IMR-90 (cell line): ENCODE data around the gene HCN4. TPM values are rescaled to one million over a fixed set of nuclear protein-coding genes. Genes with fewer than 3 reads are reported as not detected.

Experiments
- ATAC-seq: fragments of 200-7000 bp; cut with Tn5 transposase; 2 replicates; pipeline ENCODE4 v1.9.1; 2020; ENCODE audit warnings: low read depth, mild to moderate bottlenecking, moderate library complexity
- BruUV-seq: library from RNA; stranded (reverse); fragments of 400-500 nt; replicated peaks from 2 replicates; lab custom pipeline; 2021; lab: Mats Ljungman, UMichigan
- CTCF ChIA-PET: fragments of 300-600 bp; formaldehyde crosslinking; extraction: SDS; loops from one replicate; lab custom pipeline; 2021; ENCODE audit warnings: antibody characterized with exemption; lab: Yijun Ruan, JAX
- POLR2A ChIA-PET: fragments of 300-600 bp; sonication (Branson Sonifier 250); formaldehyde crosslinking; loops from one replicate; lab custom pipeline; 2022; ENCODE audit warnings: antibody characterized with exemption; ENCODE audit not compliant: unreplicated experiment; lab: Charles Lee
- DNase-seq: peaks from one replicate; pipeline ENCODE4 v3.0.0; 2013
- H2AFZ ChIP-seq: replicated peaks from 2 replicates; pipeline ENCODE3; 2013; ENCODE audit warnings: low read length, mild to moderate bottlenecking; ENCODE audit not compliant: poor library complexity
- H2AK5ac ChIP-seq: 2 replicates; pipeline ENCODE4 v1.6.1; 2013; ENCODE audit warnings: low read depth, low read length, inconsistent platforms
- H2AK9ac ChIP-seq: replicated peaks from 2 replicates; pipeline ENCODE3; 2013; ENCODE audit warnings: mild to moderate bottlenecking, low read depth, low read length, moderate library complexity; ENCODE audit not compliant: poor library complexity
- H2BK120ac ChIP-seq: 2 replicates; pipeline ENCODE4 v1.6.1; 2013; ENCODE audit warnings: low read depth, low read length, inconsistent platforms
- H2BK15ac ChIP-seq: 3 replicates; pipeline ENCODE4 v1.6.1; 2013; ENCODE audit warnings: low read depth, low read length, inconsistent platforms
- H2BK20ac ChIP-seq: 2 replicates; pipeline ENCODE4 v1.6.1; 2013; ENCODE audit warnings: low read depth, mild to moderate bottlenecking, inconsistent platforms, low read length, moderate library complexity
- H2BK5ac ChIP-seq: 2 replicates; pipeline ENCODE4 v1.6.1; 2013; ENCODE audit warnings: mild to moderate bottlenecking, low read depth, low read length, inconsistent platforms; ENCODE audit not compliant: poor library complexity, severe bottlenecking
- H3K14ac ChIP-seq: replicated peaks from 2 replicates; pipeline ENCODE4 v1.6.1; 2013; ENCODE audit warnings: low read depth, low read length, inconsistent platforms
- H3K18ac ChIP-seq: 2 replicates; pipeline ENCODE4 v1.6.1; 2013; ENCODE audit warnings: low read depth, low read length, control low read depth
- H3K23ac ChIP-seq: 2 replicates; pipeline ENCODE4 v1.6.1; 2013; ENCODE audit warnings: low read depth, low read length, inconsistent platforms
- H3K27ac ChIP-seq: 2 replicates; pipeline ENCODE4 v1.5.1; 2013; ENCODE audit warnings: mild to moderate bottlenecking, control low read depth, low read length; ENCODE audit not compliant: insufficient read depth
- H3K27me3 ChIP-seq: 2 replicates; pipeline ENCODE4 v1.6.1; 2013; ENCODE audit warnings: low read length; ENCODE audit not compliant: control insufficient read depth, insufficient read depth
- H3K36me3 ChIP-seq: 2 replicates; pipeline ENCODE4 v1.6.1; 2013; ENCODE audit warnings: low read length, mixed read lengths; ENCODE audit not compliant: control insufficient read depth, insufficient read depth
- H3K4ac ChIP-seq: 2 replicates; pipeline ENCODE4 v1.6.1; 2013; ENCODE audit warnings: low read depth, low read length, inconsistent platforms
- H3K4me1 ChIP-seq: 2 replicates; pipeline ENCODE4 v1.6.1; 2013; ENCODE audit warnings: low read length, mixed read lengths; ENCODE audit not compliant: control insufficient read depth, insufficient read depth
- H3K4me2 ChIP-seq: 2 replicates; pipeline ENCODE4 v1.6.1; 2013; ENCODE audit warnings: low read depth, mild to moderate bottlenecking, control low read depth, low read length, moderate library complexity
- H3K4me3 ChIP-seq: 2 replicates; pipeline ENCODE4 v1.5.1; 2013; ENCODE audit warnings: low read depth, mild to moderate bottlenecking, control low read depth, low read length, moderate library complexity; ENCODE audit not compliant: insufficient read depth
- H3K56ac ChIP-seq: 2 replicates; pipeline ENCODE4 v1.6.1; 2013; ENCODE audit warnings: low read length, inconsistent platforms; ENCODE audit not compliant: insufficient read depth; ENCODE audit errors: extremely low read depth
- H3K79me1 ChIP-seq, 2 experiments: 2 replicates each; pipeline ENCODE4 v1.6.1; 2013; ENCODE audit warnings: low read length in 2 of 2, inconsistent platforms in 1 of 2, low read depth in 1 of 2
- H3K9ac ChIP-seq: 2 replicates; pipeline ENCODE4 v1.6.1; 2013; ENCODE audit warnings: low read depth, low read length, control low read depth
- H3K9me1 ChIP-seq: 2 replicates; pipeline ENCODE4 v1.6.1; 2013; ENCODE audit warnings: low read length, inconsistent platforms; ENCODE audit not compliant: insufficient read depth
- H3K9me3 ChIP-seq: 2 replicates; pipeline ENCODE4 v1.6.1; 2013; ENCODE audit warnings: low read length; ENCODE audit not compliant: control insufficient read depth, insufficient read depth
- H4K20me1 ChIP-seq: 2 replicates; pipeline ENCODE4 v1.6.1; 2013; ENCODE audit warnings: low read length, inconsistent platforms; ENCODE audit not compliant: insufficient read depth
- H4K5ac ChIP-seq: 2 replicates; pipeline ENCODE4 v1.6.1; 2013; ENCODE audit warnings: mild to moderate bottlenecking, low read depth, low read length, control low read depth
- H4K8ac ChIP-seq, 2 experiments: 2 replicates each; pipeline ENCODE4 v1.6.1; 2013; ENCODE audit warnings: low read depth in 2 of 2, low read length in 2 of 2, control low read depth in 1 of 2, inconsistent platforms in 1 of 2
- H4K91ac ChIP-seq: 2 replicates; pipeline ENCODE4 v1.6.1; 2013; ENCODE audit warnings: low read depth, low read length, inconsistent platforms; ENCODE audit not compliant: insufficient read depth
- CEBPB ChIP-seq: IDR thresholded peaks from 2 replicates; pipeline ENCODE4 v1.6.1; 2012; ENCODE audit warnings: low read depth, low read length, improper control_type of control experiment
- CHD1 ChIP-seq: IDR thresholded peaks from 2 replicates; pipeline ENCODE4 v1.6.1; 2012; ENCODE audit warnings: low read depth, low read length, improper control_type of control experiment
- CTCF ChIP-seq: conservative IDR thresholded peaks from 2 replicates; pipeline ENCODE4 v1.5.1; 2012; ENCODE audit warnings: mild to moderate bottlenecking, low read depth, low read length, improper control_type of control experiment
- ELK1 ChIP-seq: fragments of 150-350 bp; IDR thresholded peaks from 2 replicates; pipeline ENCODE4 v1.6.1; 2016; ENCODE audit warnings: low read depth, mild to moderate bottlenecking, low read length, moderate library complexity, borderline replicate concordance
- MAFK ChIP-seq: IDR thresholded peaks from 2 replicates; pipeline ENCODE4 v1.6.1; 2012; ENCODE audit warnings: low read depth, low read length, improper control_type of control experiment
- MAZ ChIP-seq: IDR thresholded peaks from 2 replicates; pipeline ENCODE4 v1.6.1; 2012; ENCODE audit warnings: low read depth, mild to moderate bottlenecking, low read length, improper control_type of control experiment, moderate library complexity, borderline replicate concordance
- MXI1 ChIP-seq: IDR thresholded peaks from 2 replicates; pipeline ENCODE4 v1.6.1; 2012; ENCODE audit warnings: low read depth, mild to moderate bottlenecking, low read length, moderate library complexity, borderline replicate concordance
- NFE2L2 ChIP-seq: fragments of 150-350 bp; IDR thresholded peaks from 2 replicates; pipeline ENCODE4 v1.6.1; 2016; ENCODE audit warnings: low read depth, mild to moderate bottlenecking, low read length
- POLR2A ChIP-seq: IDR thresholded peaks from 2 replicates; pipeline ENCODE4 v1.6.1; 2012; ENCODE audit warnings: mild to moderate bottlenecking, low read depth, low read length
- RAD21 ChIP-seq: IDR thresholded peaks from 2 replicates; pipeline ENCODE4 v1.6.1; 2012; ENCODE audit warnings: low read length, improper control_type of control experiment
- RCOR1 ChIP-seq: IDR thresholded peaks from 2 replicates; pipeline ENCODE4 v1.6.1; 2012; ENCODE audit warnings: mild to moderate bottlenecking, low read length, improper control_type of control experiment; ENCODE audit not compliant: insufficient replicate concordance
- RFX5 ChIP-seq: IDR thresholded peaks from 2 replicates; pipeline ENCODE4 v1.8.0; 2012; ENCODE audit warnings: low read depth, mild to moderate bottlenecking, low read length, moderate library complexity
- SMC3 ChIP-seq: fragments of 150-350 bp; IDR thresholded peaks from 2 replicates; pipeline ENCODE4 v1.6.1; 2016; ENCODE audit warnings: low read depth, mild to moderate bottlenecking, antibody characterized with exemption, low read length, moderate library complexity
- WGBS, 2 experiments: methylation state at CpG; one replicate each; pipeline versions ENCODE4 v1.1.5 to v1.1.7; 2013; ENCODE audit warnings: missing lambda C conversion rate in 2 of 2; ENCODE audit not compliant: insufficient read length in 1 of 2; ENCODE audit errors: extremely low coverage in 2 of 2; 5-methylcytosine and 5-hydroxymethylcytosine counted together
- dilution Hi-C: fragments of 300-500 bp; cut with HindIII; formaldehyde crosslinking; loops from one replicate; pipeline ENCODE4 v1.14.3; 2018; ENCODE audit warnings: low sequenced_read_pairs; ENCODE audit not compliant: unreplicated experiment
- in situ Hi-C: fragments of 300-500 bp; cut with MboI; formaldehyde crosslinking; loops from 3 replicates; pipeline ENCODE4 v1.14.3; 2019; ENCODE audit warnings: low sequenced_read_pairs, inconsistent platforms, mixed read lengths
- intact Hi-C: fragments of 100-400 bp; cut with micrococcal nuclease; formaldehyde crosslinking; loops from 2 replicates; pipeline ENCODE4 v1.10.0; 2022
- polyA plus RNA-seq, 3 experiments: library from polyadenylated mRNA; depleted of rRNA; stranded (reverse); fragments of >200 nt; gene quantifications; 2 replicates each; pipeline ENCODE4 v1.2.3, GENCODE V29; 2012; ENCODE audit warnings: low replicate concordance in 1 of 3
- total RNA-seq: library from RNA; depleted of rRNA; stranded (reverse); fragments of >200 nt; gene quantifications from 2 replicates; pipeline ENCODE4 v1.2.3, GENCODE V29; 2012

Gene HCN4
- total and polyA plus RNA-seq, 2 of the 4 experiments (the other 2 are of a cell fraction): not detected

GRCh38 chr15:73320619-73321180, 48.1 kb downstream of the HCN4 start (continued):
- TF ChIP-seq SMC3 (no peak), NFE2L2 (no peak), MAZ (no peak)

- no peak overlapping the region for H4K91ac ChIP-seq
- no peak overlapping the region for H4K8ac ChIP-seq
- intact Hi-C loops: no loop called here
- no peak for ATAC-seq
- no peaks in the 10 kb centered on the region for H4K20me1 ChIP-seq
- BruUV-seq: no TSS peak
- no peak overlapping the region for H3K4me2 ChIP-seq
- no peaks in the 10 kb centered on the region for H3K9me3 ChIP-seq
- H3K27me3 ChIP-seq: peaks cover 32% of the 10 kb centered on the region
- no peak overlapping the region for H3K23ac ChIP-seq
- H2AFZ ChIP-seq: no peak overlapping the region
- no peak overlapping the region for H4K5ac ChIP-seq
- no peak for DNase-seq
- H3K56ac ChIP-seq: no peak overlapping the region
- no peak overlapping the region for H3K4me3 ChIP-seq
- H3K79me1 ChIP-seq: no peaks in the 10 kb centered on the region
- no peak overlapping the region for H2BK120ac ChIP-seq
- no peaks in the 10 kb centered on the region for H3K9me1 ChIP-seq
- no peak overlapping the region for H2AK5ac ChIP-seq
- no peak overlapping the region for H3K9ac ChIP-seq
- H2BK20ac ChIP-seq: no peak overlapping the region
- POLR2A ChIA-PET: no interaction called here
- H3K36me3 ChIP-seq: no peaks in the 10 kb centered on the region
- no peaks in the 10 kb centered on the region for H3K4me1 ChIP-seq
- H3K14ac ChIP-seq: no peak overlapping the region
- H3K4ac ChIP-seq: no peak overlapping the region
- in situ Hi-C loops: no loop called here
- no peak overlapping the region for H2AK9ac ChIP-seq
- CTCF ChIA-PET: no interaction called here
- WGBS, 2 experiments: 29% methylated on average over 3 of the region's 8 CpGs; no CpG with 5 or more reads in 1 of the 2 experiments
- dilution Hi-C loops: no loop called here
- H3K18ac ChIP-seq: no peak overlapping the region
- no peak overlapping the region for H2BK15ac ChIP-seq
- H3K27ac ChIP-seq: no peak overlapping the region
- no peak overlapping the region for H2BK5ac ChIP-seq
- TF ChIP-seq POLR2A: no peak
- no peak for TF ChIP-seq RCOR1
- no peak for TF ChIP-seq RFX5
- TF ChIP-seq MAFK: no peak
- no peak for TF ChIP-seq ELK1
- TF ChIP-seq MXI1: no peak
- no peak for TF ChIP-seq CHD1
- TF ChIP-seq CEBPB: no peak
- no peak for TF ChIP-seq MAZ
- TF ChIP-seq CTCF: no peak
- no peak for TF ChIP-seq RAD21
- TF ChIP-seq SMC3: no peak
These were observed 49.1 kb downstream of the HCN4 start for GRCh38 chr15:73319460-73320245.
